ENCODE data around the gene DMXL2. TPM values are rescaled to one million over a fixed set of nuclear protein-coding genes. Genes with fewer than 3 reads are reported as not detected.

Gene DMXL2
- total RNA-seq, 6 experiments from 2014 or later = 10.1 to 12.5 (median 10.7) TPM

GRCh38 chr15:51600114-51600513 is 22.5 kb downstream of the DMXL2 start:
- H3K27me3 Mint-ChIP-seq (ENCODE audit: insufficient read depth) = no peaks in the 10 kb centered on the region
- no peaks in the 10 kb centered on the region; the same call in 1 of the 2 replicates for H3K9me3 Mint-ChIP-seq
- H3K27ac Mint-ChIP-seq = no peak overlapping the region
- H3K4me1 Mint-ChIP-seq (ENCODE audit: low read depth) = peaks cover 20% of the 10 kb centered on the region
- no peak for TF ChIP-seq CTCF (IDR thresholded peaks at IDR 0.05)
- H3K36me3 Mint-ChIP-seq (ENCODE audit: low read depth) = no peaks in the 10 kb centered on the region
- H3K4me3 Mint-ChIP-seq = no peak overlapping the region
- no peak for DNase-seq

GRCh38 chr15:51589881-51590568 is 32.5 kb downstream of the DMXL2 start:
- peaks cover 22% of the 10 kb centered on the region for H3K9me3 Mint-ChIP-seq
- no peaks in the 10 kb centered on the region for H3K4me1 Mint-ChIP-seq (ENCODE audit: low read depth)
- H3K27me3 Mint-ChIP-seq (ENCODE audit: insufficient read depth) = no peaks in the 10 kb centered on the region
- H3K27ac Mint-ChIP-seq = no peak overlapping the region
- no peak for TF ChIP-seq CTCF (IDR thresholded peaks at IDR 0.05)
- peaks cover 5% of the 10 kb centered on the region; the same call in 1 of the 2 replicates for H3K36me3 Mint-ChIP-seq (ENCODE audit: low read depth)
- no peak for DNase-seq
- no peak overlapping the region for H3K4me3 Mint-ChIP-seq

GRCh38 chr15:51588966-51589365 is 33.6 kb downstream of the DMXL2 start:
- no peaks in the 10 kb centered on the region for H3K4me1 Mint-ChIP-seq (ENCODE audit: low read depth)
- DNase-seq = no peak
- H3K36me3 Mint-ChIP-seq (ENCODE audit: low read depth) = peaks cover 5% of the 10 kb centered on the region; the same call in 1 of the 2 replicates
- no peak overlapping the region for H3K27ac Mint-ChIP-seq
- no peak for TF ChIP-seq CTCF (IDR thresholded peaks at IDR 0.05)
- no peak overlapping the region for H3K4me3 Mint-ChIP-seq
- no peaks in the 10 kb centered on the region for H3K27me3 Mint-ChIP-seq (ENCODE audit: insufficient read depth)
- H3K9me3 Mint-ChIP-seq = peaks cover 20% of the 10 kb centered on the region

- H3K4me1 Mint-ChIP-seq (ENCODE audit: low read depth) = no peaks in the 10 kb centered on the region
- TF ChIP-seq CTCF (IDR thresholded peaks at IDR 0.05) = no peak
- no peaks in the 10 kb centered on the region for H3K27me3 Mint-ChIP-seq (ENCODE audit: insufficient read depth)
- no peak for DNase-seq
- peaks cover 6% of the 10 kb centered on the region for H3K9me3 Mint-ChIP-seq
- H3K36me3 Mint-ChIP-seq (ENCODE audit: low read depth) = peaks cover 5% of the 10 kb centered on the region; the same call in 1 of the 2 replicates
- H3K4me3 Mint-ChIP-seq = no peak overlapping the region
- no peak overlapping the region for H3K27ac Mint-ChIP-seq
These were observed 36.6 kb downstream of the DMXL2 start for GRCh38 chr15:51585986-51586385.

GRCh38 chr15:51580982-51581381 is 41.6 kb downstream of the DMXL2 start:
- Mint-ChIP-seq H3K4me3 (no peak overlapping the region), H3K36me3 (ENCODE audit: low read depth) (no peaks in the 10 kb centered on the region), H3K27ac (no peak overlapping the region), H3K4me1 (ENCODE audit: low read depth) (peaks cover 11% of the 10 kb centered on the region; the same call in 1 of the 2 replicates), H3K9me3 (no peaks in the 10 kb centered on the region; the same call in 1 of the 2 replicates), H3K27me3 (ENCODE audit: insufficient read depth) (no peaks in the 10 kb centered on the region)
- TF ChIP-seq CTCF (IDR thresholded peaks at IDR 0.05) = no peak
- DNase-seq = no peak
